Neuronal stem cell (in vitro differentiated cells): ENCODE results near the gene MTHFD1L.

Experiments used
- DNase-seq: peaks from one replicate; pipeline ENCODE4 v3.0.0-alpha.2; 2013; ENCODE audit warnings: low spot score
- H2AFZ ChIP-seq: one replicate; pipeline ENCODE4 v1.6.1; 2013; ENCODE audit warnings: mild to moderate bottlenecking, low read length, inconsistent platforms
- H2AK5ac ChIP-seq: 2 replicates; pipeline ENCODE4 v1.6.1; 2013; ENCODE audit warnings: low read depth, mild to moderate bottlenecking, inconsistent platforms, low read length, moderate library complexity, mixed read lengths
- H2BK120ac ChIP-seq: 2 replicates; pipeline ENCODE4 v1.6.1; 2013; ENCODE audit warnings: low read depth, mild to moderate bottlenecking, inconsistent platforms, low read length, moderate library complexity, mixed read lengths
- H2BK12ac ChIP-seq: one replicate; pipeline ENCODE4 v1.6.1; 2013; ENCODE audit warnings: low read length, inconsistent platforms
- H2BK15ac ChIP-seq: 2 replicates; pipeline ENCODE4 v1.6.1; 2013; ENCODE audit warnings: mild to moderate bottlenecking, low read length, inconsistent platforms, mixed read lengths
- H2BK5ac ChIP-seq: one replicate; pipeline ENCODE4 v1.6.1; 2013; ENCODE audit warnings: inconsistent platforms, mild to moderate bottlenecking, low read length, moderate library complexity
- H3K14ac ChIP-seq: one replicate; pipeline ENCODE4 v1.6.1; 2013; ENCODE audit warnings: low read length, inconsistent platforms
- H3K18ac ChIP-seq: 2 replicates; pipeline ENCODE4 v1.6.1; 2013; ENCODE audit warnings: low read length, inconsistent platforms
- H3K23ac ChIP-seq: 2 replicates; pipeline ENCODE4 v1.6.1; 2013; ENCODE audit warnings: low read depth, mild to moderate bottlenecking, mixed read lengths, low read length, inconsistent platforms; ENCODE audit not compliant: poor library complexity
- H3K27ac ChIP-seq: replicated peaks from 3 replicates; pipeline ENCODE4 v1.5.1; 2013; ENCODE audit warnings: low read length, inconsistent platforms
- H3K27me3 ChIP-seq, 3 experiments: 2 replicates each; pipeline ENCODE4 v1.6.1; 2013; ENCODE audit warnings: low read length in 3 of 3, mild to moderate bottlenecking in 2 of 3, inconsistent platforms in 1 of 3, low read depth in 1 of 3, mixed read lengths in 1 of 3, moderate library complexity in 1 of 3; ENCODE audit not compliant: control insufficient read depth in 3 of 3, insufficient read depth in 3 of 3
- H3K36me3 ChIP-seq, 2 donors: replicated peaks in 1 of 2; 2 replicates each; pipeline ENCODE4 v1.6.1; 2013; ENCODE audit warnings: low read length in 2 of 2; ENCODE audit not compliant: control insufficient read depth in 2 of 2, insufficient read depth in 2 of 2
- H3K4ac ChIP-seq: 2 replicates; pipeline ENCODE4 v1.6.1; 2013; ENCODE audit warnings: inconsistent platforms, mild to moderate bottlenecking, low read length, moderate library complexity
- H3K4me1 ChIP-seq, 2 donors: 1 replicate in 1 of 2; 2 replicates in 1 of 2; pipeline ENCODE4 v1.6.1; 2013; ENCODE audit warnings: low read length in 2 of 2, low read depth in 1 of 2; ENCODE audit not compliant: control insufficient read depth in 2 of 2, insufficient read depth in 1 of 2
- H3K4me2 ChIP-seq: one replicate; pipeline ENCODE4 v1.6.1; 2013; ENCODE audit warnings: mild to moderate bottlenecking, low read length, inconsistent platforms; ENCODE audit not compliant: insufficient read depth, poor library complexity, severe bottlenecking
- H3K4me3 ChIP-seq, 2 donors: 2 replicates each; pipeline ENCODE4 v1.5.1; 2013; ENCODE audit warnings: low read length in 2 of 2, mild to moderate bottlenecking in 2 of 2, inconsistent platforms in 1 of 2, moderate library complexity in 1 of 2
- H3K79me1 ChIP-seq: one replicate; pipeline ENCODE4 v1.6.1; 2013; ENCODE audit warnings: low read depth, mild to moderate bottlenecking, inconsistent platforms, low read length, moderate library complexity
- H3K9ac ChIP-seq: one replicate; pipeline ENCODE4 v1.6.1; 2013; ENCODE audit warnings: mild to moderate bottlenecking, low read depth, low read length, inconsistent platforms; ENCODE audit not compliant: poor library complexity
- H3K9me3 ChIP-seq, 2 donors: replicated peaks in 1 of 2; 2 replicates each; pipeline versions ENCODE3 to v1.6.1; 2013; ENCODE audit warnings: low read length in 2 of 2, mild to moderate bottlenecking in 2 of 2, inconsistent platforms in 1 of 2, low read depth in 1 of 2, mixed read lengths in 1 of 2, moderate library complexity in 1 of 2; ENCODE audit not compliant: control insufficient read depth in 2 of 2, insufficient read depth in 1 of 2
- H4K8ac ChIP-seq: one replicate; pipeline ENCODE4 v1.6.1; 2013; ENCODE audit warnings: low read depth, mild to moderate bottlenecking, inconsistent platforms, low read length, moderate library complexity
- H4K91ac ChIP-seq: one replicate; pipeline ENCODE4 v1.6.1; 2013; ENCODE audit warnings: low read length, low read depth, mild to moderate bottlenecking, inconsistent platforms; ENCODE audit not compliant: poor library complexity
- WGBS, 2 donors: extraction: QIAGEN DNeasy Blood & Tissue Kit; methylation state at CpG; one replicate each; pipeline ENCODE4 v1.1.7; 2013; ENCODE audit warnings: missing lambda C conversion rate in 2 of 2, mixed read lengths in 1 of 2; ENCODE audit not compliant: insufficient read length in 2 of 2, insufficient replicate concordance in 1 of 2; ENCODE audit errors: extremely low coverage in 2 of 2; 5-methylcytosine and 5-hydroxymethylcytosine counted together

Gene MTHFD1L

GRCh38 chr6:151063352-151063751 lies 197.8 kb downstream of the MTHFD1L start:
- Histone ChIP-seq H3K23ac (no peak overlapping the region), H2BK12ac (no peak overlapping the region), H3K4me1 (no peaks in the 10 kb centered on the region), H4K91ac (no peak overlapping the region), H2BK120ac (no peak overlapping the region), H4K8ac (no peak overlapping the region), H3K9ac (no peak overlapping the region), H3K36me3 (peaks cover 7 to 12% of the 10 kb centered on the region in 2 donors), H3K18ac (no peak overlapping the region), H3K27ac (no peak overlapping the region), H3K4me2 (no peak overlapping the region), H2AFZ (no peak overlapping the region), H3K4me3 (no peak overlapping the region), H2BK15ac (no peak overlapping the region), H2AK5ac (no peak overlapping the region), H3K27me3 (peaks cover 0 to 1% (median 0%) of the 10 kb centered on the region in 3 experiments), H3K4ac (no peak overlapping the region), H3K9me3 (peaks cover 2 to 5% of the 10 kb centered on the region in 2 donors), H2BK5ac (no peak overlapping the region), H3K14ac (no peak overlapping the region), H3K79me1 (peaks cover 4% of the 10 kb centered on the region)
- no peak for DNase-seq
- no CpG with 5 or more reads among the region's 3 CpGs for WGBS, 2 donors

GRCh38 chr6:151063842-151064647 lies 198.5 kb downstream of the MTHFD1L start:
- H3K18ac ChIP-seq: no peak overlapping the region
- H2BK15ac ChIP-seq: no peak overlapping the region
- no peak overlapping the region for H3K4ac ChIP-seq
- no peak overlapping the region for H3K9ac ChIP-seq
- peaks cover 0 to 1% (median 0%) of the 10 kb centered on the region in 3 experiments for H3K27me3 ChIP-seq
- no peak overlapping the region for H2BK5ac ChIP-seq
- H3K27ac ChIP-seq: no peak overlapping the region
- H2BK12ac ChIP-seq: no peak overlapping the region
- H3K23ac ChIP-seq: no peak overlapping the region
- H2AK5ac ChIP-seq: no peak overlapping the region
- no peak overlapping the region for H3K4me3 ChIP-seq
- no CpG with 5 or more reads among the region's 12 CpGs for WGBS, 2 donors
- H3K79me1 ChIP-seq: peaks cover 4% of the 10 kb centered on the region
- no peaks in the 10 kb centered on the region for H3K4me1 ChIP-seq
- no peak overlapping the region for H4K8ac ChIP-seq
- peaks cover 2 to 5% of the 10 kb centered on the region in 2 donors for H3K9me3 ChIP-seq
- DNase-seq: no peak
- H3K4me2 ChIP-seq: no peak overlapping the region
- peaks cover 7% of the 10 kb centered on the region in 2 donors for H3K36me3 ChIP-seq
- H2AFZ ChIP-seq: no peak overlapping the region
- no peak overlapping the region for H2BK120ac ChIP-seq
- no peak overlapping the region for H4K91ac ChIP-seq
- no peak overlapping the region for H3K14ac ChIP-seq

GRCh38 chr6:151065027-151065815 lies 199.7 kb downstream of the MTHFD1L start:
- no peak overlapping the region for H3K4me2 ChIP-seq
- H2BK120ac ChIP-seq: no peak overlapping the region
- H3K23ac ChIP-seq: peak overlapping the region; percentile 22
- no peak overlapping the region for H2BK5ac ChIP-seq
- peaks cover 7 to 16% of the 10 kb centered on the region in 2 donors for H3K36me3 ChIP-seq
- DNase-seq: no peak
- H2AFZ ChIP-seq: no peak overlapping the region
- H3K4ac ChIP-seq: no peak overlapping the region
- H3K18ac ChIP-seq: peak overlapping the region; percentile 12
- peak overlapping the region in 1 of 2 donors; percentile 9 for H3K4me3 ChIP-seq
- no CpG with 5 or more reads among the region's 10 CpGs for WGBS, 2 donors
- H3K27ac ChIP-seq: no peak overlapping the region
- H3K4me1 ChIP-seq: no peaks in the 10 kb centered on the region
- peak overlapping the region; percentile 17 for H3K9ac ChIP-seq
- no peak overlapping the region for H4K8ac ChIP-seq
- H3K79me1 ChIP-seq: peaks cover 4% of the 10 kb centered on the region
- no peak overlapping the region for H2AK5ac ChIP-seq
- peaks cover 0 to 1% (median 0%) of the 10 kb centered on the region in 3 experiments for H3K27me3 ChIP-seq
- no peak overlapping the region for H2BK12ac ChIP-seq
- H3K14ac ChIP-seq: no peak overlapping the region
- H2BK15ac ChIP-seq: no peak overlapping the region
- H4K91ac ChIP-seq: no peak overlapping the region
- peaks cover 2 to 5% of the 10 kb centered on the region in 2 donors for H3K9me3 ChIP-seq
